Measurements from ENCODE around the gene ABCA8.
"Not testable (repeated sequence)": the region's sequence is repeated elsewhere in the genome, so short reads cannot be mapped to it uniquely, and the experiment has no call there.

The ABCA8 gene

GRCh38 chr17:68824185-68824584 lies 131.0 kb downstream of the ABCA8 start:
- DNase-seq = not testable (repeated sequence)

GRCh38 chr17:68822719-68823289 lies 132.4 kb downstream of the ABCA8 start:
- DNase-seq = no peak

DNA sequence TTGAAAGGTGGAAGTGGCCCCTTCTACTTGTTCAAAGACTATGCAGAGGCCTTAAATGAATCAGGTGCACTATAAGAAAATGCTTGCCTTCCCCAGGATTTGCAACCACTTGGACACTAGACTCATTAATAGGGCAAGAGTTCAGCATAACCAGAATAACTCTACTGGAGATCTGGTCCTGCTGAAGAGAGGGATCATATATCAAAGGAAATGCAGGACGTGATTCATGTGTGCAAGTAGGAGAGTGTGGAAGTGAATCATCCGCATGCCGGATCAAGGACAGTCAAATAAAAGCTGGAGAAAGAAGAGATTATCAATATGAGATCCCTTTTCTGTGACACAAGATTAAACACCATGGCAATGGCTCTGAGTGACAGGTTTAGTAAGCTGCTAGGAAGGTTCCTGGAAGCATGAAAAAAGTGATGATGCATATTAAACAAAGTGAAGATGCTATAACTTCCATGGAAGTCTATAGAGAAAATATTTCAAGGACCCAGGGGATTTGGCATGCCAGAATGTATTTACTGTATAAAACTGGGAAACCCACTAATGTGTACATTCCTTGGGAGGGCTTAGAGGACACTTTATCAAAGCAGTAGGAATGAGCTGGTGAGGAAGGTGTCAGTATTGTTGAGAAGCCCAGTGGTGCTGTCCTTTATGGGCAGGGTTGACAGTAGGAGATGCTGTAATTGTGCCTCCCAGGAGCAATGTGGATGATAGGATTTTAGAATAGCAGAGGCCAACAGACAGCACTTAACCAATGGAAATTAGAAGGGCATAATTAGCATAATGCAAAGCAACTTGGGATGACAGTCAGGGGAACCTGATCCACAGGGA lies 133.1 kb downstream of the ABCA8 start:
- no peak for DNase-seq

DNA sequence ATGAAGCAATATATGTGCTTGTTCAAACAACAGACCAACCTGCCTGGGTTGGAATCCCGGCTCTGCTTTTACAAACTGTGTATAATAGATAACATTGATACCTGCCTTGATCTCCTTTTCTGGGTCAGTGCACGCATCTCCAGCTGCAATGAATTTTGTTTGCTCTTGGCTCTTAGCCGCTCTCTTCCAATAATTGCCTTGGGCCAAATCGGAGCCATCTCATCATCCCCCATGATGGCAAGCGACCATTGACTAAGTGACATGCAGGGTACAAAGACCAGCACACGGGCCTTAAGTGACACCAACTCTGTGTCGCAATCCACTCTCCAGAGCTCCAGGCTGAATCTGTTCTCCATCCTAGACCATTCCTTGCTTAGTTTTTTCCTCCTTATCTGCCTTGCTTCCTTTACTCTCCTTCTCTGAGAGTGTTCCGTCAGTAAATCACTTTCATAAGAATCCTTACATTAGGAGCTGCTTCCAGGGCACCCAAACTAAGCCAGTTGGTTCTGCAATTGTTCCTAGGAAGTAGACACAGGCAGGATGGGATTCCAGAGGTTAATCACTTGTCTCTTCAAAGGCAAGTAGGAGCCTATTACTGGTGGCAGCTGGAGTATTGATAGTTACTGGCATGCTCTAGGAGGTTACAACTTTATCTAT lies 134.2 kb downstream of the ABCA8 start:
- no peak for DNase-seq

DNA sequence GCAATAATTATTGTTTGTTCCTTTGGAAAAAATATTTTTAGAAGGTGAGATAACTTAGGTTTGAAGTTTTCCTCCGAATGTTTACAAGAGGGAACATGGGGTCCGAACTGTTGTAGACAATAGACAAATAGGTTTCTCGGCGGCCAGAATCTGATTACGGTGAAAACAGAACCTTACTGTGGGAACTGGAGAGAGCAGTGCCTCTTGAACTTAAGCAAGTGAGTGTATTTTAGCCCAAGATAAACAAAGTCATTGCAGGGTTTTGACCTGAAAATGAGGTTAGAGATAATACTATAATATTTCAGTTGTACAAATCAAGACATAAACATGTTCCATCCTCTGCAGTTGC lies 134.7 kb downstream of the ABCA8 start:
- DNase-seq = no peak

DNA sequence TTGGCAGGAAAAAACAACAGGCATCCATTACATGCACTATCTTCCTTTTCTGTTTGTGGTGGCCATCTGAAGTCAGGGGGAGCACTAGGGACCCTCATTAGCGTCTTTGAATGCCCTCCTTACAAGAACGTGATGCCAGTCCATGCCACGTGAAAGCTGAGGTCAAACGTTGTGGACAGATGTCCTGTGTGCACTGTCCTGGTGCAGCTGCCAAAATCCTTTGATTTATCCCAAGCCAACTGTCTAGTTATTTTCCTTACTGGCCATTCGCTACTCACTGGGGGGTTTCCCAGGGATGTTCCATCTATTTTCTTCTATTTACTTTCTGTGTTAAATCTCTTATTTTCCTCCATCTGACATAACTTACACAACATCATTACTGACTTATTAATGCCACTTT lies 135.7 kb downstream of the ABCA8 start:
- no peak for DNase-seq
